K562 treated with DMSO at 1 percent for 24 hours (cell line): ENCODE measurements around the gene NLRC5. TPM values are rescaled to one million over a fixed set of nuclear protein-coding genes. Genes with fewer than 3 reads are reported as not detected.

Experiments
- total RNA-seq: library from RNA; unstranded; fragments of 300-600 nt; gene quantifications from 2 replicates; pipeline ENCODE4 v1.2.3, GENCODE V29; 2022; ENCODE audit warnings: low read depth; ENCODE audit not compliant: insufficient read depth

The NLRC5 gene
- 0.31 and 0.61 TPM in 2 replicates for total RNA-seq

DNA sequence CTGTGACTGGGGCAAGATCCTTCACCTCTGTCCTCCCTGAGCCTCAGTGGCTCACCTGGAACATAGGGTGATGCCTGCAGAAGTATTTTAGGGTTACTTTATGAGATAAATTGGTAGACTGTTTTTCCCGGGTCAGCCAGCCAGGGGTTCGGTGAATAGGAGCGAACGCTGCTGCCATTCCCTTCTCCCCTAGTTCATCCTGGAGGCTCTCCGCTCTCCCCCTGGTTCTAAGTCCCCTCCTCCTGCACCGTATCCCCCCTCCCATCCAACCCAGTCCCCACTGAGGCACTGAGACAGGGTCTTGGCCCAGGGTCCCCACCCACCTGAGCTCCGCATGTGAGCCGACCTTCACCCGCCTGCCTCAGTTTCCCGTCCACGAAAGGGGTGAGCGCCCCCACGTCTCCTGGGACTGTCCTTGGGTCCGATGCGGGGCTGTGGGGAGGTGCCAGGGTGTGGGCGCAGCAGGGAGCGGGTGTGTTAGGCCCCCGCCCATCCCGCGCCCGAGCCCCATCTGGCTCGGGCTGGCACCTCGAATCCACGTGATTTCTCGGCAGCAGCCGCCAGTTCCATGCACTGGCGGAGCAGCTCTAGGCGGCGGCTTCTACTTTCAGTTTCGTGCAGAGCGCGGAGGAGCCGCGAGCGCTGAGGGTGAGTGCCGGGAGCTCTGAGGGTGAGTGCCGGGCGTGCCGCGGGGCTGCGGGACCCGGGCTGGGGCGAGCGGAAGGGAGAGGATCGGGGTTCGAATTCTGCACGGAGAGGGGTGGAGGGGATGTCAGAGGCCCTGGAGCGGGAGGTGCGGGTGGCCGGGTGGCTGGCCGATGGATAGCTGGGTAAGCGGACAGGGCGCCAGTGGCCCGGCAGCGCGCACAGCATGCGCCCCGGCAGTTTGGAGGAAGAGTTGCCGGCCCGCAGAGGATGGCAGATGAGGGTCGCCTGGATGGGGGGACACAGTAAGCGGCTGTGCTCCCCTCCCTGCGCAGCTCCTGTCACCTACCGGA lies at the start of gene NLRC5:
TSS of gene NLRC5 (plus strand) at position 610 of the 998 bp plus-strand sequence. CDS start 31,156 bp downstream, outside the sequence.

DNA sequence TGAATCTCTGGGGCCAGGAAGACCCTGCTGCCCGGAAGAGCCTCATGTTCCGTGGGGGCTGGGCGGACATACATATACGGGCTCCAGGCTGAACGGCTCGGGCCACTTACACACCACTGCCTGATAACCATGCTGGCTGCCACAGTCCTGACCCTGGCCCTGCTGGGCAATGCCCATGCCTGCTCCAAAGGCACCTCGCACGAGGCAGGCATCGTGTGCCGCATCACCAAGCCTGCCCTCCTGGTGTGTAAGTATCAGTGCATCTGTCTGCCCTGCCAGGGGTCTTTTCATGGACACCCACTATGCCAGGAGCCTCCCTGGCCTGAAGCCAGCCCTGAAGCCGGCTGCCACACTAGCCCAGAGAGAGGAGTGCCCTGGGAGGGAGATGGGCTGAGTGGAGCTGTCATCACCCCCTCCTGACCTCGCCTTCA lies 27.5 kb upstream of the NLRC5 start, which contains the start of gene CETP:
TSS of gene CETP (plus strand) at position 100 of the 431 bp plus-strand sequence. CDS start at position 130, 30 bp downstream.

DNA sequence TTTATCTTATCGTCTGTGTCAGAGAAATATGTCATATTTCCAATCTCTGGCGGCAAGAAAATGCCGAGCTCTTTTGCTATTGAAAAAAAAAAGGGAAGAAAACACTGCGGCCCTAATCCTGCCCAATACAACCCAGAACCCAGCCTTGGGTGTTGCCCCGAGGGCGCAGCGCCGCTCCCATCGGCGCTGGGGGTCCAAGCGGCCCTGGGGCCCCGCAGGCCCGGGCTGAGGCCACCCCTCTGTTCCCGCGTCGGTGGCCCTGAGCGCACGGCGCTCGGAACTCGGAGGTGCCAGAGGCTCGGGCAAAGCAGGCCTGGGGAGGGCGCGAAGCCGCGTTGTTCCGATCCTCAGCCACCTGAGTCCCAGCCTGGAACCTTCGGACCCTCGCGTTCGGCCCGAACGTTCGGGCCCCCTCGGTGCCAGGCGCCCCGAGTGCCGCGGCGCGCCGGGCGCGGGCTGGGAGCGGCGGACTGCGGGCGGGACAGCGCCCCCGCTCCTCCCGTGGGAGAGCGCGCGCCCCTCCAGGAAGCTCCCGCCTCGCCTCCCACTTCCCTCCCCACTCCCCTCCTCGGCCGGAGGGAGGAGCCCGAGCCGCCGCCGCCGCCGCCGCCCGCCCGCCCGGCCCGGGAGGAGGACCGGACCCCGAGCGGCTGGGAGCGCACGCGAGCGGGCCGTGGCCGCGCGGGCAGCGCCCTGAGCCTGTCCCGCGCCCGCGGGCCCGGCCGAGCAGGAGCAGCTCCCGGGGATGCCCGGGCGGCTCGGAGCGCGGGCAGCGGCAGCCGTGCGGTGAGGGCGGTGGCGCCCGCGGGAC lies 102.8 kb downstream of the NLRC5 start, which contains the start of gene CPNE2:
TSS of gene CPNE2 (plus strand) at position 609 of the 811 bp plus-strand sequence. CDS start 18,160 bp downstream, outside the sequence.

Other genes with a start within 250 kb of the NLRC5 start
- not detected in 2 replicates for gene SLC12A3, start 124.3 kb upstream of the NLRC5 start, total RNA-seq
- 80.5 and 82.4 TPM in 2 replicates for gene HERPUD1, start 57.4 kb upstream of the NLRC5 start, total RNA-seq
- not detected in 2 replicates for gene CETP, start 27.6 kb upstream of the NLRC5 start, total RNA-seq
- gene CPNE2, start 103.0 kb downstream of the NLRC5 start, total RNA-seq = 31.0 and 38.5 TPM in 2 replicates
- 64.8 and 70.7 TPM in 2 replicates for gene PSME3IP1, start 196.5 kb downstream of the NLRC5 start, total RNA-seq
- gene RSPRY1, start 196.8 kb downstream of the NLRC5 start, total RNA-seq = 12.7 and 13.2 TPM in 2 replicates